Calu3 (cell line): ENCODE measurements around the gene ENTR1. TPM values are rescaled to one million over a fixed set of nuclear protein-coding genes. Genes with fewer than 3 reads are reported as not detected.

Source experiments
- BruUV-seq: library from RNA; stranded (reverse); fragments of 400-500 nt; replicated peaks from 2 replicates; lab custom pipeline; 2021; lab: Mats Ljungman, UMichigan
- CTCF ChIA-PET: fragments of 300-600 bp; sonication (Branson Sonifier 250); formaldehyde crosslinking; loops from one replicate; lab custom pipeline; 2022; ENCODE audit warnings: antibody characterized with exemption; lab: Charles Lee
- DNase-seq: peaks from one replicate; pipeline ENCODE4 v3.0.0; 2022
- H3K27ac Mint-ChIP-seq: one replicate; pipeline ENCODE4 v1.8.0; 2022; ENCODE audit warnings: mixed read lengths; ENCODE audit not compliant: unreplicated experiment
- H3K27me3 Mint-ChIP-seq: one replicate; pipeline ENCODE4 v1.8.0; 2022; ENCODE audit warnings: mixed read lengths; ENCODE audit not compliant: unreplicated experiment
- H3K36me3 Mint-ChIP-seq: one replicate; pipeline ENCODE4 v1.8.0; 2022; ENCODE audit warnings: mild to moderate bottlenecking, moderate library complexity, mixed read lengths; ENCODE audit not compliant: insufficient read depth, unreplicated experiment
- H3K4me1 Mint-ChIP-seq: one replicate; pipeline ENCODE4 v1.8.0; 2022; ENCODE audit warnings: mild to moderate bottlenecking, low read depth, mixed read lengths; ENCODE audit not compliant: unreplicated experiment
- H3K4me3 Mint-ChIP-seq: one replicate; pipeline ENCODE4 v1.8.0; 2022; ENCODE audit warnings: mild to moderate bottlenecking, low read depth, moderate library complexity, mixed read lengths; ENCODE audit not compliant: unreplicated experiment
- H3K9me3 Mint-ChIP-seq: one replicate; pipeline ENCODE4 v1.8.0; 2022; ENCODE audit warnings: low read depth, mixed read lengths; ENCODE audit not compliant: unreplicated experiment
- CTCF ChIP-seq: fragments of 200-600 bp; IDR thresholded peaks from one replicate; pipeline ENCODE4 v1.8.0; 2022; ENCODE audit warnings: antibody characterized with exemption; ENCODE audit not compliant: unreplicated experiment
- intact Hi-C: fragments of 100-400 bp; cut with micrococcal nuclease; formaldehyde crosslinking; loops from one replicate; pipeline ENCODE4 v1.10.0; 2022; ENCODE audit not compliant: unreplicated experiment
- total RNA-seq: library from RNA; stranded (reverse); gene quantifications from 2 replicates; pipeline ENCODE4 v1.2.3, GENCODE V29; 2022

The ENTR1 gene
- total RNA-seq, 1 experiment from 2014 or later = 50.2 TPM

DNA sequence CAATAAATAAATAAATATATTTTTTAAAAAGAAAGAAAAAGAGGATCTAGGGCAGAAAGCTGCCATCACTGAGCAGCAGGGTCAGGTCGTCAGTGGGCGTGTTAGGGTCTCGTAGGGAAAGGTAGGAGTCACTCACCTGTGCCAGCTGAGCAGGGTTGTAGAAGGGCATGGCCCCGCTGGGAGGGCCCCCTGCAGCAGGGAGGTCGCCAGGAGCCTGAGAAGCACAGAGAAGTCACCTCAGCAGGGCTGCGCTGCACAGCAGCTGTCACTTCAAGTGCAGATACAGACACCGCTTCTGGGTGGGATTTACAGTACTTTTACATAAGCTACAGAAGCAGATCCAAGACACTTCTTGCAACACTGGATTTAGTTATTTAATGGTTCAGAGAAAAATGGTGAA lies 33.3 kb upstream of the ENTR1 start:
- no peak for TF ChIP-seq CTCF
- Mint-ChIP-seq H3K9me3 (no peaks in the 10 kb centered on the region), H3K4me1 (no peaks in the 10 kb centered on the region), H3K27ac (no peak overlapping the region), H3K4me3 (no peak overlapping the region), H3K27me3 (no peaks in the 10 kb centered on the region), H3K36me3 (peaks cover 71% of the 10 kb centered on the region)
- no TSS peak for BruUV-seq
- no peak for DNase-seq
- intact Hi-C loops = no loop called here
- CTCF ChIA-PET = no interaction called here

DNA sequence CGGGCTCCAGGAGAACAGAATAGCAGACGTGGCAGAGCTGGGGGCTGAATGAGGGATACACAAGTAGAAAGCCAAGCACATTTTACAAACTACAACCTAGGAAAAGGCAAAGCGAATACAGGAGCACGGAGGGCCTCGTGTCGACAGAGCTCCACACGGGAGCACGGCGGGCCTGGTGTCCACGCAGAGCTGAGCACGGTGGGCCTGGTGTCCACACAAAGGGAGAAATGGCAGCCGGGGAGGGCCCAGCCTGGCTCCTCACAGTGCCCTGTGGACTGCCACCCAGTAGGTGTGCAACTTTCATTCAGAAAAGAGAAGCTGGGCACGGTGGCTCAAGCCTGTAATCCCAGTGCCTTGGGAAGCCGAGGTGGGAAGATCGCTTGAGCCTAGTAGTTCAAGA lies 32.7 kb upstream of the ENTR1 start:
- DNase-seq = no peak
- no TSS peak for BruUV-seq
- Mint-ChIP-seq H3K36me3 (peaks cover 71% of the 10 kb centered on the region), H3K4me3 (no peak overlapping the region), H3K4me1 (no peaks in the 10 kb centered on the region), H3K27ac (no peak overlapping the region), H3K27me3 (no peaks in the 10 kb centered on the region), H3K9me3 (no peaks in the 10 kb centered on the region)
- intact Hi-C loops = no loop called here
- no peak for TF ChIP-seq CTCF
- CTCF ChIA-PET = no interaction called here

- intact Hi-C loops = no loop called here
- no peaks in the 10 kb centered on the region for H3K27me3 Mint-ChIP-seq
- CTCF ChIA-PET = no interaction called here
- no TSS peak for BruUV-seq
- no peak for TF ChIP-seq CTCF
- no peak overlapping the region for H3K27ac Mint-ChIP-seq
- DNase-seq = no peak
- H3K36me3 Mint-ChIP-seq = peaks cover 70% of the 10 kb centered on the region
- no peaks in the 10 kb centered on the region for H3K9me3 Mint-ChIP-seq
- peaks cover 1% of the 10 kb centered on the region for H3K4me1 Mint-ChIP-seq
- H3K4me3 Mint-ChIP-seq = no peak overlapping the region
These were observed 31.9 kb upstream of the ENTR1 start for GRCh38 chr9:136442265-136442664.

DNA sequence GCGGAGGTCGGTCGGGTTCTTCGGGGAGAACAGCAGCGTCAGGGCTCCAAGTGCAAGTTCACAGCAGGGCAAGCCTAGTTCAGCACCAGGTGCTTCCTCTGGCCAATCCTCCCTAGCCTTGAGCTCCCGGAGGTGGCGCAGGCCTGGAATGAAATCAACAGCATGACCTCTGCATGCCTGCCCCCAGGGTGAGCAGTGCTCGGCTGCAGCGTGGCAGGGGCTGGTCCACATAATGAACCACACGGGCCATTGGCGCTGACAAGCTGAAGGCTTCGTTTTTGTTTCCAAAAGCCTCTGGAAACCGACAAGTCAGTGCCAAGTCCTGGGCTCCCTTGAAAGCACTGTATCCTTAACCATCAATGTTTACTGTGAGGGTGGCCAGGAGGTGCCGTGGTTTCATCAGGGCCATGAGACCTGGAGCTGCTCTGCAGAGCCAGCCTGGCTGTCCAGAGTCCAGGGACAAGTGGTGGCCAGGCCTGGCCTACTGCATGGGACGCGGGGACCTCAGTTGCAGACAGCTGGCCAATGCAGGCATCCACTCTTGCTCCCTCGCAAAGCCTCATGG lies 31.3 kb upstream of the ENTR1 start:
- DNase-seq = no peak
- Mint-ChIP-seq H3K4me1 (peaks cover 6% of the 10 kb centered on the region), H3K36me3 (peaks cover 67% of the 10 kb centered on the region), H3K27me3 (no peaks in the 10 kb centered on the region), H3K9me3 (no peaks in the 10 kb centered on the region), H3K27ac (no peak overlapping the region), H3K4me3 (no peak overlapping the region)
- intact Hi-C loops = no loop called here
- TF ChIP-seq CTCF = no peak
- no TSS peak for BruUV-seq
- CTCF ChIA-PET = no interaction called here
